Hematopoietic multipotent progenitor cell treated with erythropoietin and hydrocortisone succinate and interleukin-3 and kit ligand, for 15 days (in vitro differentiated cells): ENCODE results near the gene PDLIM1.
"Not testable (repeated sequence)": the region's sequence is repeated elsewhere in the genome, so short reads cannot be mapped to it uniquely, and the experiment has no call there.

Source experiments
- DNase-seq: peaks from one replicate; pipeline ENCODE4 v3.0.0-alpha.2; 2015; ENCODE audit warnings: low spot score

The PDLIM1 gene

GRCh38 chr10:95240096-95240495 is 50.7 kb downstream of the PDLIM1 start:
- DNase-seq: not testable (repeated sequence)

GRCh38 chr10:95237376-95238170 is 53.2 kb downstream of the PDLIM1 start:
- DNase-seq: no peak

GRCh38 chr10:95236068-95236903 is 54.5 kb downstream of the PDLIM1 start:
- DNase-seq: no peak

GRCh38 chr10:95235676-95236067 is 55.1 kb downstream of the PDLIM1 start:
- no peak for DNase-seq

GRCh38 chr10:95234951-95235350 is 55.9 kb downstream of the PDLIM1 start:
- DNase-seq: no peak

GRCh38 chr10:95233377-95234034 is 57.3 kb downstream of the PDLIM1 start:
- DNase-seq: no peak

GRCh38 chr10:95230677-95231586 is 59.9 kb downstream of the PDLIM1 start:
- not testable (repeated sequence) for DNase-seq

GRCh38 chr10:95229724-95230627 is 60.8 kb downstream of the PDLIM1 start:
- DNase-seq: no peak

- not testable (repeated sequence) for DNase-seq
Observed at GRCh38 chr10:95228934-95229723, 61.7 kb downstream of the PDLIM1 start.

GRCh38 chr10:95225136-95225535 is 65.7 kb downstream of the PDLIM1 start:
- DNase-seq: no peak

- no peak for DNase-seq
Observed at GRCh38 chr10:95221124-95221523, 69.7 kb downstream of the PDLIM1 start.

GRCh38 chr10:95220539-95220938 is 70.3 kb downstream of the PDLIM1 start:
- no peak for DNase-seq

- DNase-seq: no peak
Observed at GRCh38 chr10:95217476-95217875, 73.3 kb downstream of the PDLIM1 start.

GRCh38 chr10:95214793-95215192 is 76.0 kb downstream of the PDLIM1 start:
- DNase-seq: no peak

GRCh38 chr10:95214369-95214768 is 76.4 kb downstream of the PDLIM1 start:
- no peak for DNase-seq

- no peak for DNase-seq
Observed at GRCh38 chr10:95211606-95212279, 79.1 kb downstream of the PDLIM1 start.

GRCh38 chr10:95209509-95210127 is 81.2 kb downstream of the PDLIM1 start:
- DNase-seq: no peak

- DNase-seq: no peak
Observed at GRCh38 chr10:95208702-95209391, 82.0 kb downstream of the PDLIM1 start.
